HG03025 (cell line): ENCODE data around the gene MYADML2.

ENCODE experiments used
- ATAC-seq: cut with Tn5 transposase; IDR thresholded peaks from one replicate; pipeline ENCODE4 v1.9.1; 2021; ENCODE audit warnings: mild to moderate bottlenecking, moderate library complexity; ENCODE audit not compliant: unreplicated experiment, low FRiP score

MYADML2 gene

GRCh38 chr17:81941484-81942166, 5.4 kb downstream of the MYADML2 start:
- no peak for ATAC-seq

- ATAC-seq: no peak
These were observed 6.2 kb downstream of the MYADML2 start for GRCh38 chr17:81940538-81941483.

GRCh38 chr17:81939881-81940385, 7.1 kb downstream of the MYADML2 start:
- no peak for ATAC-seq

GRCh38 chr17:81939218-81939617, 7.8 kb downstream of the MYADML2 start:
- ATAC-seq: no peak

GRCh38 chr17:81935709-81936084, 11.3 kb downstream of the MYADML2 start:
- no peak for ATAC-seq

GRCh38 chr17:81934850-81935708, 12.0 kb downstream of the MYADML2 start:
- no peak for ATAC-seq

- ATAC-seq: no peak
These were observed 12.8 kb downstream of the MYADML2 start for GRCh38 chr17:81934098-81934757.

- ATAC-seq: no peak
These were observed 13.8 kb downstream of the MYADML2 start for GRCh38 chr17:81933178-81933699.

- ATAC-seq: no peak
These were observed 14.6 kb downstream of the MYADML2 start for GRCh38 chr17:81932333-81932983.

- ATAC-seq: no peak
These were observed 15.3 kb downstream of the MYADML2 start for GRCh38 chr17:81931557-81932332.

- no peak for ATAC-seq
These were observed 15.9 kb downstream of the MYADML2 start for GRCh38 chr17:81931189-81931556.

GRCh38 chr17:81930142-81931125, 16.6 kb downstream of the MYADML2 start:
- ATAC-seq: no peak

- no peak for ATAC-seq
These were observed 17.5 kb downstream of the MYADML2 start for GRCh38 chr17:81929253-81930141.

- ATAC-seq: no peak
These were observed 18.3 kb downstream of the MYADML2 start for GRCh38 chr17:81928544-81929252.

- ATAC-seq: peak; percentile 46
These were observed 19.1 kb downstream of the MYADML2 start, which contains the start of gene MAFG for GRCh38 chr17:81927653-81928543. MAFG (minus strand) TSS chr17:81927735; CDS start chr17:81923185, 4,550 bp downstream.
